GM10266 (cell line): ENCODE data around the gene SMOC2.

Experiments
- DNase-seq: peaks from one replicate; pipeline ENCODE4 v3.0.0; 2012; ENCODE audit errors: extremely low spot score
- CTCF ChIP-seq: IDR thresholded peaks from 2 replicates; pipeline ENCODE4 v1.5.1; 2012; ENCODE audit warnings: mild to moderate bottlenecking, low read depth; ENCODE audit not compliant: control insufficient read depth, insufficient read depth; ENCODE audit errors: missing control alignments

Gene SMOC2

GRCh38 chr6:168584671-168585070 is 143.7 kb downstream of the SMOC2 start:
- no peak for TF ChIP-seq CTCF
- no peak for DNase-seq

GRCh38 chr6:168585441-168585840 is 144.5 kb downstream of the SMOC2 start:
- no peak for DNase-seq
- TF ChIP-seq CTCF: no peak

GRCh38 chr6:168589275-168589674 is 148.3 kb downstream of the SMOC2 start:
- DNase-seq: no peak
- TF ChIP-seq CTCF: no peak

GRCh38 chr6:168590406-168590805 is 149.4 kb downstream of the SMOC2 start:
- no peak for TF ChIP-seq CTCF
- no peak for DNase-seq

GRCh38 chr6:168596344-168596743 is 155.4 kb downstream of the SMOC2 start:
- DNase-seq: no peak
- no peak for TF ChIP-seq CTCF

GRCh38 chr6:168597471-168597875 is 156.5 kb downstream of the SMOC2 start:
- no peak for TF ChIP-seq CTCF

GRCh38 chr6:168598251-168599117 is 157.5 kb downstream of the SMOC2 start:
- TF ChIP-seq CTCF: no peak
- DNase-seq: no peak

More at GRCh38 chr6:168597471-168597875, 156.5 kb downstream of the SMOC2 start:
- no peak for DNase-seq
